GM12878 (cell line): Measurements from ENCODE around the gene RAB28.

Experiments used
- CBX3 ChIP-seq: fragments of 200-600 bp; sonication (generic); IDR thresholded peaks from 2 replicates; pipeline ENCODE4 v1.6.1; 2016; ENCODE audit warnings: low read depth, borderline replicate concordance
- EGR1 ChIP-seq, 2 experiments: IDR thresholded peaks; 1 replicate in 1 of 2; 2 replicates in 1 of 2; pipeline ENCODE4 v1.6.1; 2011 to 2012; ENCODE audit warnings: low read depth in 2 of 2, low read length in 2 of 2, borderline replicate concordance in 1 of 2, mild to moderate bottlenecking in 1 of 2, moderate library complexity in 1 of 2
- EP300 ChIP-seq, 2 experiments: fragments of 150-350 bp in 1 of 2; IDR thresholded peaks; 2 replicates each; pipeline ENCODE4 v1.6.1; 2011 to 2012; ENCODE audit warnings: low read depth in 2 of 2, low read length in 2 of 2, borderline replicate concordance in 1 of 2, improper control_type of control experiment in 1 of 2, inconsistent platforms in 1 of 2; ENCODE audit not compliant: control insufficient read depth in 1 of 2
- EZH2 ChIP-seq: IDR thresholded peaks from 2 replicates; pipeline ENCODE4 v1.6.1; 2012; ENCODE audit warnings: low read depth, mild to moderate bottlenecking, control low read depth, inconsistent platforms, low read length, borderline replicate concordance; ENCODE audit not compliant: control insufficient read depth
- FOXK2 ChIP-seq: fragments of 450-650 bp; IDR thresholded peaks from 2 replicates; pipeline ENCODE4 v1.6.1; 2017; ENCODE audit warnings: mild to moderate bottlenecking, moderate library complexity
- HDAC2 ChIP-seq: fragments of 200-600 bp; sonication (generic); IDR thresholded peaks from 2 replicates; pipeline ENCODE4 v1.6.1; 2017
- JUND ChIP-seq: IDR thresholded peaks from 2 replicates; pipeline ENCODE4 v1.6.1; 2012; ENCODE audit warnings: low read depth, mild to moderate bottlenecking, low read length, improper control_type of control experiment, moderate library complexity
- NRF1 ChIP-seq: conservative IDR thresholded peaks from 2 replicates; pipeline ENCODE4 v1.6.1; 2011; ENCODE audit warnings: mild to moderate bottlenecking, low read depth, low read length, improper control_type of control experiment
- POLR2A ChIP-seq: IDR thresholded peaks from 2 replicates; pipeline ENCODE4 v1.6.1; 2011; ENCODE audit warnings: low read depth, mild to moderate bottlenecking, low read length
- POLR2AphosphoS5 ChIP-seq: IDR thresholded peaks from 2 replicates; pipeline ENCODE4 v1.6.1; 2011; ENCODE audit warnings: mild to moderate bottlenecking, low read length, inconsistent platforms
- TAF1 ChIP-seq: IDR thresholded peaks from 2 replicates; pipeline ENCODE4 v1.6.1; 2011; ENCODE audit warnings: mild to moderate bottlenecking, low read depth, low read length, borderline replicate concordance
- TF ChIP-seq, protein P1 (sequence below), 3 experiments: IDR thresholded peaks in 2 of 3; conservative IDR thresholded peaks in 1 of 3; 2 replicates each; pipeline ENCODE4 v1.5.1; 2011; ENCODE audit warnings: low read depth in 3 of 3, low read length in 3 of 3, mild to moderate bottlenecking in 3 of 3, control low read depth in 2 of 3, moderate library complexity in 2 of 3, inconsistent platforms in 1 of 3, mixed read lengths in 1 of 3; ENCODE audit not compliant: control insufficient read depth in 2 of 3, insufficient read depth in 1 of 3; ENCODE audit errors: extremely low read depth in 1 of 3

DNA sequence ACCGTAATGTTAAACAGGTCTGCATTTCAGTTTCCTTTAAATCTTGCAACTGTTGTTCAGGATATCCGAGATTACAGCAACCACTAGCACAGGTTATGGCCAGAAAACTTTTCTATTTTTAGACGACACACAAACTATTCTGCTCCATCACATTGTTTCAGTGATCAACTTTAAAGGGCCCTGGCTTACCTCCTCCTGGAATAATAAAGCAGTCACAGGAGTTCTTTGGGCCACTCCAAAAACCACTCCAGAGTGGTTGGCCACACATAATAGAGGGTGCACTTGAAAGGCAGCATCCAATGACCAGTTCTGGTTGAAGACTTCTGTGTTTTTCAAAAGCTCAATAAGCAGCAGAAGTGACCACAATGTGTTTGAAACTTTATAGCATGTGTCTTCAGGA lies 118.9 kb downstream of the RAB28 start:
- TF ChIP-seq, protein P1, sequence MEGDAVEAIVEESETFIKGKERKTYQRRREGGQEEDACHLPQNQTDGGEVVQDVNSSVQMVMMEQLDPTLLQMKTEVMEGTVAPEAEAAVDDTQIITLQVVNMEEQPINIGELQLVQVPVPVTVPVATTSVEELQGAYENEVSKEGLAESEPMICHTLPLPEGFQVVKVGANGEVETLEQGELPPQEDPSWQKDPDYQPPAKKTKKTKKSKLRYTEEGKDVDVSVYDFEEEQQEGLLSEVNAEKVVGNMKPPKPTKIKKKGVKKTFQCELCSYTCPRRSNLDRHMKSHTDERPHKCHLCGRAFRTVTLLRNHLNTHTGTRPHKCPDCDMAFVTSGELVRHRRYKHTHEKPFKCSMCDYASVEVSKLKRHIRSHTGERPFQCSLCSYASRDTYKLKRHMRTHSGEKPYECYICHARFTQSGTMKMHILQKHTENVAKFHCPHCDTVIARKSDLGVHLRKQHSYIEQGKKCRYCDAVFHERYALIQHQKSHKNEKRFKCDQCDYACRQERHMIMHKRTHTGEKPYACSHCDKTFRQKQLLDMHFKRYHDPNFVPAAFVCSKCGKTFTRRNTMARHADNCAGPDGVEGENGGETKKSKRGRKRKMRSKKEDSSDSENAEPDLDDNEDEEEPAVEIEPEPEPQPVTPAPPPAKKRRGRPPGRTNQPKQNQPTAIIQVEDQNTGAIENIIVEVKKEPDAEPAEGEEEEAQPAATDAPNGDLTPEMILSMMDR (IDR thresholded peaks at IDR 0.05 in 2 of 3, conservative IDR thresholded peaks at IDR 0.05 in 1 of 3; ENCODE audit: control insufficient read depth in 2 of 3, extremely low read depth in 1 of 3, insufficient read depth in 1 of 3, low read depth in 3 of 3, low read length in 3 of 3): no peak
- TF ChIP-seq TAF1: no peak
- TF ChIP-seq POLR2A: no peak
- TF ChIP-seq NRF1: no peak
- TF ChIP-seq POLR2AphosphoS5: no peak
- no peak for TF ChIP-seq JUND
- no peak for TF ChIP-seq EP300 (IDR thresholded peaks at IDR 0.05; ENCODE audit: borderline replicate concordance in 1 of 2, control insufficient read depth in 1 of 2, low read depth in 2 of 2, low read length in 2 of 2)
- TF ChIP-seq CBX3: no peak
- no peak for TF ChIP-seq EZH2
- no peak for TF ChIP-seq EGR1 (IDR thresholded peaks at IDR 0.05; ENCODE audit: borderline replicate concordance in 1 of 2, low read depth in 2 of 2, low read length in 2 of 2)
- TF ChIP-seq FOXK2: no peak
- no peak for TF ChIP-seq HDAC2
